Embryonic facial prominence (tissue), 1 donor: ENCODE results near the gene KCNK4.

Experiments used
- DNase-seq: peaks from one replicate; pipeline ENCODE4 v3.0.0-alpha.2; 2016; ENCODE audit errors: extremely low spot score

KCNK4 gene

DNA sequence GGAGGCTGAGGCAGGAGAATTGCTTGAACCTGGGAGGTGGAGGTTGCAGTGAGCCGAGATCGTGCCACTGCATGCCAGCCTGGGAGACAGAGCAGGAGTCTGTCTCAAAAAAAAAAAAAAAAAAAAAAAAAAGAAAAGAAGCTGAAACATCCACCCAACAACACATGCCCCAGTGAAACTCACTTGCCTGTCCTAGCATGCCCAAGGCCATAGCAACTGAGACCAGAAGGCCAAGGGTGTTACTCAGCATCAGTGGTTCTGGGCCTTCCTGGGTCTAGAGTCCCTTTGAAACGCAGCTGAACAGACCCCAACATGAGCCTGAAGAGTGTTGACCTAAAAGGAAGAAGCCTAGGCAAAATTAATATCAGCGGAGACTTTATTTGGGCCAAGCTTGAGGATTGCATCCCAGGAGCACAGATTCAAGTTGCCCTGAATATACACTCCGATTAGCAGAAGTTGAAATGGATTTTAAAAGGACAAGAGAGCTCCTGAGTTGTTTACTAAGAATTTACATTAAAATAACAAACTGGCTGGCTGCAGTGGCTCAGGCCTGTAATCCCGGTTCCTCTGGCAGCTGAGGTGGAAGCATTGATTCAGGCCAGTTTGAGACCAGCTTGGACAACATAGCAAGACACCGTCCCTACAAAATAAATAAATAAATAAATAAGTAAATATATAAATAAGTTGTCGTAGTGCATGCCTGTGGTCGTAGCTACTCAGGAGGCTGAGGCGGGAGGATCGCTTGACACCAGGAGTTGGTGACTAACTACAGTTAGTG, 33.8 kb downstream of the KCNK4 start:
- DNase-seq: no peak

DNA sequence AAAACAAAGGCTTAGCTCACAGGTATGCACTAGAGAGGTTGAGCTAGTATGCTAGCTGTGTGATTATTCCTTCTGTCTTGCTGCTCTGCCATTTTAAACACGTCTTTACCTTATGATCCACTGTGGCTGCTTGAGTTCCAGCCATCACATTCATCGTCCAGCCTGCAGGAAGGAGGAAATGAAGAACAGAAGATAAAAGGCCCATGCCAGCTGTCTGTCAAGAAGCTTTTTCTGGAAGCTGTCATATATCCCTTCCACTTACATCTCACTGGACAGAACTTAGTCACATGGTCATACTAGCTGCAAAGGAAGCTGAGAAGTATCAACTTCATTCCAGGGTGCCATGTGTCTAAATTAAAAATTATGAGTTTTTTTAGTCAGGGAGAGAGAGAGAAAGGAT, 36.3 kb downstream of the KCNK4 start:
- DNase-seq: no peak

DNA sequence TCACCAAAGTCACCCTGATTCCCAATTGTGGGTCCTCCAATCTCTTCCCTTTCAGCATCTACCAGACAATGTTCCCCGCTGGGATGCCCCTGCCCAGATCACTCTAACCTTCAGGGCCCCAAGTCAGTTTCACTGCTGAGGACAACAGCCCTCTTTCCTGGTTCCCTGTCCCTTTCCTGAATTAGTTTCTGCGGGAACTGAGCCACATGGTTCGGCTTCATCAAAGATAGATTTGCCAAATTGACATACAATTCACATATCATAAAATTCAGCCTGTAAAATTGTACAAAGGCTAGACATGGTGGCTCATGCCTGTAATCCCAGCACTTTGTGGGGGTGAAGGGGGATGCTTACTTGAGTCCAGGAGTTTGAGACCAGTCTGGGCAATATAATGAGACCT, 36.9 kb downstream of the KCNK4 start:
- no peak for DNase-seq

DNA sequence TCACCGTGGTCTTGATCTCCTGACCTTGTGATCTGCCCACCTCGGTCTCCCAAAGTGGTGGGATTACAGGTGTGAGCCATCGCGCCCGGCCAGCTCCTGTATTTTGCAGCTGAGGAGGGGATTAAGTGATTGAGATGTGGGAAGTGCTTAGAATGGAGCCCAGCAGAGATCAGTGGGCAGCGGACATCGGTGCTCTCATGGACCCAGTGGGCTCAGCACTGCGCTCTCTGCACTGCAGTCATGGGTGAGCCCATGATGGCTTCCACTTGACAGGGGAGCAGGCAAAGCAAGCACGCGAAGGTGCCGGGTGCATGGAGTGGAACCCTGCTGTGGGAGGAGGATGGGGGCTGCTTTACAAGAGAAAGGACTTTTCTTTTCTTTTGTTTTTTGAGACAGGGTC, 39.8 kb downstream of the KCNK4 start:
- DNase-seq: no peak

DNA sequence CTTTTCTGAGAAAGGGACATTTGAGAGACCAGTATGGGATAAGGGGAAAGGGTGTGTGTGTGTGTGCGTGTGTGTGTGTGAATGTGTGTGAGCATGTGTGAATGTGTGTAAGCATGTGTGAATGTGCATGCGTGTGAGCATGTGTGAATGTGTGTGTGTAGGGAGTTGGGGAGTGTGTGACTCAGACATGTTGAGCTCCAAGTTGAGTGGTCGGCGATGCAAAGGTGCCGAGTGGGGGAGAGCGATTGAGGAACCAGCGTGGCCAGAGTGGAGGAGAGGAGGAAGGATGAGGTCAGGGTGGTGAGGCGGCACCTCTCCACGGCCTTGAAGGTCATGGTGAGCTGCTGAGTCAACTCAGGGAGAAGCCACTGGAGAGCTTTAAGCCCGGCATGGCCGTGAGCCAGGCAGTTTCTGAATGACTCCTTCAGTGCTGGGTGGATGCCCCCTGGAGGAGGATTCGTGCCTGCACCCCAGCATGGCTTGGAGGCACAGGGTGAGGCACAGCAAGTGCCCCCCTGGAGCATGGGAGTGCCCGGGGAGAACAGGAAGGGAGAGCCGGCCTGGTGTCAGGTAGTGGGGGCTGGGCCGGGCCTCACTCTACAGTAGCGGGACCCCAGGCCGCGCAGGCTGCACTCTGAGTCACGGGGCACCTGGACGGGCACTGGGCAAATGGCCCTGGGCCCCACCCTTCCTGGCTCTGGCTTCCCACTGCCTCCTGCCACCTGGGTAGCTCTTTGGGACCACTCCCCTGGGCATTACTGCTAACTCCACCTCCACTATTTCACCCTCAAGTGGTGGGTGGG, 40.7 kb downstream of the KCNK4 start:
- no peak for DNase-seq

DNA sequence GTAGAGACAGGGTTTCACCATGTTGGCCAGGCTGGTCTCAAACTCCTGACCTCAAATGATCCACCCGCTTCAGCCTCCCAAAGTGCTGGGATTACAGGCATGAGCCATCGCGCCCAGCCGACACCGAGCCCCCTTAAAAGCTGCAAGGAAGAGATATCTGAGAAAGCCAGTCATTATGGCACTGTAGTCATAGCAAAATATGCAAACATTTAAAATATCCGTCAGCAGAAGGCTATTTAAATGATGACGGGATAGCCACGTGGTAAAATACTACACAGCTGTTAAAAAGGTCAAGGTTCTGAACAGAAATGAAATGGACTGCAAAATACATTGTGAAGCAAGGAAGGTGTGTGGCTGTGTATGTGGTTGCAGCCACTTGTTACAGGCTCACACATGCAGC, 42.5 kb downstream of the KCNK4 start:
- no peak for DNase-seq

DNA sequence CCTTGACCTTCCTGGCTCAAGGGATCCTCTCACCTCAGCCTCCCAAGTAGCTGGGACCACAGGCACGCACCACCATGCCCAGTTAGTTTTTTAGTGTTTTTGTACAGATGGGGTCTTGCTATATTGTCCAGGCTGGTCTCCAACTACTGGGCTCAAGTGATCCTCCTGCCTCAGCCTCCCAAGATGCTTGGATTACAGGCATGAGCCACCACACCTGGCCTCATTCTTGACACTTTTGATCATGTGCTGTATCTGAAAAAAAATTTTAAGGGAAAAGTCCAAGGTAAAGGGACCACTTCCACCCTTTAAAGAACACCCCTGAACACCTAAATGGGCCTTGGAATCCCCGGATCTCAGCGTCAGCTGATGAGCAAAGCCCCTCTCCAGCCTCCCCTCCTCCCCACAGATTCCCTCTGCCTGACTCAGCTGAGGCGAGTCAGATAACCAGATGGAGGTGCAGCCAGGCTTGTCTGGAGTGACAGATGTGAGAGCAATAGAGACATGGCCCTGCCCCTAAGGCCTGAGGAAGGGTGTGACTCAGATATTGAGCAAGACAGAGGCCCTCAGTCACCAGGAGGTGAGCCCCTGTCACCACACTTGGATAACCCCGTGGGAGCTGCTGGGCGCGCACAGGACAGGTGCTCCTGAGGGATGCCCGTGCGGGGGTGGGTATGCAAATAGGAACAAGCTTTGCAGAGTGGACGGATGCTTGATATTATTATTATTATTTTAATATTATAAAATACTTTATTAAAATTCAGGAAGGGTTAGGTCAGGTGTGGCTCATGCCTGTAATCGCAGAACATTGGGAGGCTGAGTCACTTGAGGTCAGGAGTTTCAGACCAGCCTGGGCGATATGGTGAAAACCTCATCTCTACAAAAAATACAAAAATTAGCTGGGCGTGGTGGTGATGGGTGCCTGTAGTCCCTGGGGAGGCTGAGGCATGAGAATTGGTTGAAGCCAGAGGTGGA, 43.9 kb downstream of the KCNK4 start:
- DNase-seq: no peak

DNA sequence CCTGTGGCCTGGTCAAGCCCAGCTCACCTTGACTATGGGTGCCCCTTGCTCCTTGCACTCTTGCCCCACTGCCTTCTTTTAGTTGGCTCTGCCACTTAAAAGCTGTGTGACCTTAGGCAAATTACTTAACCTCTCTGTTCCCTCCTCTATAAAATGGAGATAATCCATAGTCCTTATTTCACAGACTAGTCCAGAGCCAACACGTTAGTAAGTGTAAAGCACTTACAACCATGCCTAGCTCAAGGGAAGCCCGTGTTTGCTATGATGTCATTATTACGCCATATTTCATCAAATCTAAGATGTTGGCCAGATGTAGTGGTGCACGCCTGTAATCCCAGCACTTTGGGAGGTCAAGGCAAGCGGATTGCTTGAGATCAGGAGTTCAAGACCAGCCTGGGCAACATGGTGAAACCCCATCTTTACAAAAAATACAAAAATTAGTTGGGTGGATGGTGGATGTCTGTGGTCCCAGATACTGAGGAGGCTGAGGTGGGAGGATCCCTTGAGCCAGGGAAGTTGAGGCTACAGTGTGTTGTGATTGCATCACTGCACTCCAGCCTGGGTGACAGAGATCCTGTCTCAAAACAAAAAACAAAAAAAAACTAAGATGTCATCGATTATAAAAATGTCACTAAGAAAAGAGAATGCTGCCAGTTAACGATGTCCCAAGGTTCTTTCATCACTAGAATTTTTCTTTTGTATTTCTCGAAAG, 46.6 kb downstream of the KCNK4 start:
- no peak for DNase-seq

DNA sequence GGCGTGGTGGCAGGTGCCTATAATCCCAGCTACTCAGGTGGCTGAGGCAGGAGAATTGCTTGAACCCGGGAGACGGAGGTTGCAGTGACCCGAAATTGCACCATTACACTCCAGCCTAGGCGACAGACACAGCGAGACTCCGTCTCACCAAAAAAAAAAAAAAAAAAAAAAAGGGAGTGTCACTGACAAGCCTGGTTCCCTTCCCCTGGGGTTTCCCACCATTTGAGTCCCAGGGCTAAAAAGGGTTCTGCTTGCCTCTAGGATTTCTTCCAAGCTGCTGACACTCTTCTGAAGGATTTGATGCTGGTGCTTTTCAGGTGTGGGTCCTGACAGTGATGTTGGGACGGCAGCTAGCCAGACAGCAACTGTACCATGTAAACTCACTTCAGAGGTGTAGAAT, 47.6 kb downstream of the KCNK4 start:
- no peak for DNase-seq

DNA sequence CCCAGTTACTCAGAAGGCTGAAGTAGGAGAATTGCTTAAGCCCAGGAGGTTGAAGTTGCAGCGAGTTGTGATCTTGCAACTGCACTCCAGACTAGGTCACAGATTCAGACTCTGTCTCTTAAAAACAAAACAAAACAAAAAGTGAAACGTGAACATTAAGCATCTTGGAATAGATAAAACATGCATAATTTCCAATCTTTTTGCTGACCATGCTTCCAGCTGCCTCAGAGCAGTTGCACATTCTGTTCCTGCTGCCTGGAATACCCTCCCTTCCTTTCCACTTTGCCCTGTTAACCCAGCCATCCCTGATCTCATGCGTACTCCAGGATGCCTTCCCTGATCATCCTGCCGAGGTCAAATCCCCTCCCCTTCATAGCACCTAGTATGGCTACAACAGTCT, 48.2 kb downstream of the KCNK4 start:
- no peak for DNase-seq

DNA sequence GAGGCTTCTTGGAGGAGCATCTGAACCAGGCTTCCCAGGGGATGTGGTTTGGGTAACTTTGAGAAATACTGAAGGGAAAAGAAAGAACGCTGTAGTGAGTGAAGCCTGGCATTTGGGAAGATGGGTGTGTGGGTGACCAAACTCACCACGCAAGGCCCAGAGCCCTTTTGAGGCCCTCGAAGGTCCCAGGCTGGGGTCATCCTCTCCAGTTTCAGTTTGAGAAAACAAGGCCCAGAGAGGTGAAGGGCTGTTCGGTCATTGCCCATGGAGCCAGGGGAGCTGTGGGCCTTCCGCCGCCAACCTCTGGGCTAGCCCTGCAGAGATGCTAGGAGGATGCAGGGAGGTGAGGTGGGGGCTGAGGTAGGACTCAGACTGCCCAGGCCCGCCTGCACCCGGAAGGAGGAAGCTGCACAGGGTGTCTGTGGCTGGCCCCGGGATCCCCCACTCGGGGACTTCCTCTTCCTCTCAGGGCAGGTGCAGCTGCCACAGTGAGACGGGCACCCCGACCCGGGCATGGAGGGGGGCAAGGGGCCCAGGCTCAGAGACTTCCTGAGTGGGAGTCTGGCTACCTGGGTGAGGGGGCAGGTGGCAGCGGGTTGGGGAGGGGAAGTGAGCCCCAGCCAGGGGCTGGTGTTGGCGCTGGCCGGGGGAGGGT, 48.8 kb downstream of the KCNK4 start, which contains the start of gene CCDC88B:
CCDC88B (plus strand) TSS at position 451 of the 655 bp plus-strand sequence; CDS start at position 514, 63 bp downstream.
- DNase-seq: no peak

DNA sequence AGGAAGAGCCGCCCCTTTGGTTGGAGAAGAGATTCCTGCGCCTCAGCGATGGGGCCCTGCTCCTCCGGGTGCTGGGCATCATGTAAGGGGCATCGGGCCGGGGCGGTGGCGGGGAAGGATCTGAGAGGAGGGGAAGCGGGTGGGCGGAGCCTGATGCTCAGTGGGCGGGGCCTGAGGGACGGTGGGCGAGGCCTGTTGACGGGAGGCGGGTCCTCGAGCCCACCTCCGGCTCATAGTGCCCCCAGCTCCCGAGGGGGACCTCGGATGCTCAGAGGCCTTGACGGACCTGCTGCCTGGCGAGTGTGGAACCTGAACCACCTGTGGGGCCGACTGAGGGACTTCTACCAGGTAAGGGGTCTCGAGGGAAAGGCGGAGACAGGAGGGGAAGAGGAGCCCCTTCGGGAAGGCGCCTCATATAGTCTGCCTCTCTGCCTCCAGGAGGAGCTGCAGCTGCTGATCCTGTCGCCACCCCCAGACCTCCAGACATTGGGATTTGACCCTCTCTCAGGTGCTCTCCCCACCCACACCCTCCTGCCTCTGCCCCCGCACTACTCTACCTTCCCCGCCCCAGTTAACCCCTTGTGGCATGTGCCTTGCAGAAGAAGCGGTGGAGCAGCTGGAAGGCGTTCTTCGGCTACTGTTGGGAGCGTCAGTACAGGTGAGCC, 49.7 kb downstream of the KCNK4 start:
- DNase-seq: no peak

DNA sequence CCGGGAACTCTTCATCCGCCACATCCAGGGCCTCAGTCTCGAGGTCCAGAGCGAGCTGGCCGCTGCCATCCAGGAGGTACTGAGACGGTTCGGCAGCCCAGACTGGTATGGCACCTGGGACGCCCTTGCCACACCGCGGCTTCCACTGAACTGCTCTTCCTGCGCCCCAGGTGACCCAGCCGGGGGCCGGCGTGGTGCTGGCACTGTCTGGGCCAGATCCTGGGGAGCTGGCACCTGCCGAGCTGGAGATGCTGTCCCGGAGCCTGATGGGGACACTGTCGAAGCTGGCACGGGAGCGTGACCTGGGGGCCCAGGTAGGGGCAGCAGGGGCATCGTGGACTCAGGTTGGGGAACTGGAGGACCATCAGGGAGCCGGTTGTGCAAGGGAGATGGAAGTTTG, 50.3 kb downstream of the KCNK4 start:
- DNase-seq: no peak

DNA sequence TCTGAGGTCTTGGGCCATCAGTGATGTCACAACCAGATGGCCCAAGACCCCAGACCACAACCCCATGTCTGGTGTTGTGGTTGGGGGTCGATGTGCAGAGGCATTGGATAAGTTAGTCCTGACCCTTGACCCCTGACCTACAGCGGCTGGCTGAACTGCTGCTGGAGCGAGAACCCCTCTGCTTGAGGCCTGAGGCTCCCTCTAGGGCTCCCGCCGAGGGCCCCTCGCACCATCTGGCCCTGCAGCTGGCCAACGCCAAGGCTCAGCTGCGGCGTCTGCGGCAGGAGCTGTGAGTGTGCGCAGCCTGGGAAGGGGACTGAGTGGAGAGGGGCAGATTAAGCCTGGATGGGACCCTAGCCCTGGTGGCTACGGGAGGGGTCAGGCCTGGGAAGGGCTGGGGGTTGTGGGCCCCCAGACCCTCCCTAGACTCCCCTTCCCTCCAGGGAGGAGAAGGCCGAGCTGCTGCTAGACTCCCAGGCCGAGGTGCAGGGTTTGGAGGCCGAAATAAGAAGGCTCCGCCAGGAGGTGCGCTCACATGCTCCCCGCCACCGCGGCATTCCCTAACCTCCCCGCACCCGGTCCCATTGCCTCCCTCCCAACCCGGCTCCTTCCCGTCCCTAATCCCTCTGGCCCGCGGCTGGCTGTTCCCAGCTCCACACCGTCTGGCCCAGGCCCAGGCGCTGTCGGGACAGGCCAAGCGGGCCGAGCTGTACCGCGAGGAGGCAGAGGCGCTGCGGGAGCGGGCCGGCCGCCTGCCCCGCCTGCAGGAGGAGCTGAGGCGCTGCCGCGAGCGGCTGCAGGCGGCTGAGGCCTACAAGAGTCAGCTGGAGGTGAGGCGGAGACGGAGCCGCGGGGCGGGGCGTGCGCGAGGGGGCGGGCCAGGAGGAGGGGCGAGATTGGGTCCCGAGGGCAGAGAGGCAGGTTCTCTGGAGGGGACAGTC, 51.0 kb downstream of the KCNK4 start:
- DNase-seq: peak; percentile 38

DNA sequence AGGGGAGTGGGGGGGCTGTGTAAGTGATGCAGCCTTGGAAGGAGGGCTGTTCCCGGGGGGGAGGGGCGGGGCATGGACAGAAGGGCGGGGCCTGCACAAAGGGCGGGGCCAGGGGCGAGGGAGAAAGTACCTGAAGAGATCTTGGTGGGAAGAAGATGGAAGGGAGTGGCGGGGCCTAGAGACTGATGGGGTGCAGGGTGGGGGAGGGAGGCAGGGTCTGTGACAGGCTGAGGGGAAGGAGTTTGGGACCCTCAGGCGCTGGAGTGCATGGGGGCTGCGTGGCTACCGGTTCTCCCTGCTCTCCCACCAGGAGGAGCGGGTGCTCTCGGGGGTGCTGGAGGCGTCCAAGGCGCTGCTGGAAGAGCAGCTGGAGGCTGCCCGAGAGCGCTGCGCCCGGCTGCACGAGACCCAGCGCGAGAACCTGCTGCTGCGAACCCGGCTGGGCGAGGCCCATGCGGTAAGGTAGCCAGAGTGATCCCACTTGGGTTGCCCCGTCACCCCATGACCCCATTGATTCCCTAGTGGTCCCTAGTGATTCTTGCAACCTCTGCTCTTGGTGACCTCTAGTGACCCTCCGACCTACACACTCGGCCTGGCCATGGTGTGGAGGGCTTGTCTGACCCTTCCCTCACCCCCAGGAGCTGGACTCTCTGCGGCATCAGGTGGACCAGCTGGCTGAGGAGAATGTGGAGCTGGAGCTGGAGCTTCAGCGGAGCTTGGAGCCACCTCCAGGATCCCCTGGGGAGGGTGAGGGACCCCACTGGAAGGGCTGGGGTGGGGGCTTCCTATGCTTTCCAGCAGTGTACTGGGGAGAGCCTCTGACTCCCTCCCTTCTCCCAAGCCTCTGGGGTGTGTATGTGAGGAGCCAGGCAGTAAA, 52.0 kb downstream of the KCNK4 start:
- DNase-seq: no peak

DNA sequence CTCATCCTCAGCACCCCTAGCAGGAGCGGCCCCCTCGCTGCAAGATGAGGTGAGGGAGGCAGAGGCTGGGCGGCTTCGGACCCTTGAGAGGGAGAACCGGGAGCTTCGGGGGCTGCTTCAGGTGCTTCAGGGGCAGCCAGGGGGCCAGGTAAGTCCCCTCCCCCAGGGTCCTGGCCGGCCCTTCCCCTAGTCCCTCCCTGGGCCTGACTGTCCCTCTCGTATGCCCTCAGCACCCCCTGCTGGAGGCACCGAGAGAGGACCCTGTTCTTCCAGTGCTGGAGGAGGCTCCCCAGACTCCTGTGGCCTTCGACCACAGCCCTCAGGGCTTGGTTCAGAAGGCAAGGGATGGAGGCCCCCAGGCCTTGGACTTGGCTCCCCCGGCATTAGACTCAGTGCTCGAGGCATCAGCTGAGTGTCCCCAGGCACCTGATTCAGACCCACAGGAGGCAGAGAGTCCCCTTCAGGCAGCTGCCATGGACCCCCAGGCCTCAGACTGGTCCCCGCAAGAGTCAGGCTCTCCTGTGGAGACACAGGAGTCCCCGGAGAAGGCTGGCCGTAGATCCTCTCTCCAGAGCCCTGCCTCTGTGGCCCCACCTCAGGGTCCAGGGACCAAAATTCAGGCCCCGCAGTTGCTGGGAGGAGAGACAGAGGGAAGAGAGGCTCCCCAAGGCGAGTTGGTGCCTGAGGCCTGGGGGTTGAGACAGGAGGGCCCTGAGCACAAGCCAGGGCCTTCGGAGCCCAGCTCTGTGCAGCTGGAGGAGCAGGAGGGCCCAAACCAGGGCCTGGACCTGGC, 52.9 kb downstream of the KCNK4 start:
- no peak for DNase-seq

DNA sequence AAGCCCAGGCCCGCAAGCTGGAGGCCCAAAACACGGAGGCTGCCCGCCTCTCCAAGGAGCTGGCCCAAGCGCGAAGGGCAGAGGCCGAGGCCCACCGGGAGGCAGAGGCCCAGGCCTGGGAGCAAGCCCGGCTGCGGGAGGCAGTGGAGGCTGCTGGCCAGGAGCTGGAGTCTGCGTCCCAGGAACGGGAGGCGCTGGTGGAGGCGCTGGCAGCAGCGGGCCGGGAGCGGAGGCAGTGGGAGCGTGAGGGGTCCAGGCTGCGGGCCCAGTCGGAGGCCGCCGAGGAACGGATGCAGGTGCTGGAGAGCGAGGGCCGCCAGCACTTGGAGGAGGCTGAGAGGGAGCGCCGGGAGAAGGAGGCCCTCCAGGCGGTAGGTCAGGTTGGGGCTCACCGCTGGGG, 53.7 kb downstream of the KCNK4 start:
- no peak for DNase-seq
